ENCODE results near the gene TM9SF3. TPM values are rescaled to one million over a fixed set of nuclear protein-coding genes. Genes with fewer than 3 reads are reported as not detected.

Gene TM9SF3
- total and polyA plus RNA-seq, 2 donors = 41.0 to 47.5 TPM

- DNase-seq (ENCODE audit: low read depth in 6 of 9, low spot score in 9 of 9) = peak in 1 of 9 donors; percentile 18
Observed at GRCh38 chr10:96512524-96513304, 74.1 kb downstream of the TM9SF3 start.

GRCh38 chr10:96511044-96511945 is 75.5 kb downstream of the TM9SF3 start:
- Histone ChIP-seq H3K9me3 (ENCODE audit: control insufficient read depth in 2 of 2, insufficient read depth in 1 of 2, low read length in 1 of 2) (peaks cover 0 to 19% of the 10 kb centered on the region in 2 donors), H3K27ac (ENCODE audit: low read depth in 1 of 2, low read length in 1 of 2) (no peak overlapping the region), H3K4me1 (ENCODE audit: control insufficient read depth in 2 of 2, insufficient read depth in 2 of 2, low read length in 2 of 2) (peaks cover 12 to 22% of the 10 kb centered on the region in 2 donors), H3K27me3 (ENCODE audit: control insufficient read depth in 2 of 2, insufficient read depth in 1 of 2, low read length in 1 of 2) (peaks cover 43 to 77% of the 10 kb centered on the region in 2 donors), H3K36me3 (ENCODE audit: control insufficient read depth in 2 of 2, insufficient read depth in 2 of 2, low read length in 1 of 2) (no peaks in the 10 kb centered on the region), H3K4me3 (ENCODE audit: low read length in 2 of 2) (no peak overlapping the region)
- peak in 2 of 9 donors; percentile 18 to 28 for DNase-seq (ENCODE audit: low read depth in 6 of 9, low spot score in 9 of 9)
- 69% methylated on average over 7 of the region's 7 CpGs for WGBS

More at GRCh38 chr10:96512524-96513304, 74.1 kb downstream of the TM9SF3 start:
- peaks cover 0 to 19% of the 10 kb centered on the region in 2 donors for H3K9me3 ChIP-seq (ENCODE audit: control insufficient read depth in 2 of 2, insufficient read depth in 1 of 2, low read length in 1 of 2)
- H3K27ac ChIP-seq (ENCODE audit: low read depth in 1 of 2, low read length in 1 of 2) = no peak overlapping the region
- peak overlapping the region; percentile 38 to 51 for H3K4me3 ChIP-seq (ENCODE audit: low read length in 2 of 2)
- peaks cover 43 to 75% of the 10 kb centered on the region in 2 donors for H3K27me3 ChIP-seq (ENCODE audit: control insufficient read depth in 2 of 2, insufficient read depth in 1 of 2, low read length in 1 of 2)
- H3K4me1 ChIP-seq (ENCODE audit: control insufficient read depth in 2 of 2, insufficient read depth in 2 of 2, low read length in 2 of 2) = peaks cover 12 to 22% of the 10 kb centered on the region in 2 donors
- WGBS = 2% methylated on average over 65 of the region's 65 CpGs
- no peaks in the 10 kb centered on the region for H3K36me3 ChIP-seq (ENCODE audit: control insufficient read depth in 2 of 2, insufficient read depth in 2 of 2, low read length in 1 of 2)

GRCh38 chr10:96509017-96509641 is 77.7 kb downstream of the TM9SF3 start:
- Histone ChIP-seq H3K4me1 (ENCODE audit: control insufficient read depth in 2 of 2, insufficient read depth in 2 of 2, low read length in 2 of 2) (peaks cover 12 to 20% of the 10 kb centered on the region in 2 donors), H3K27ac (ENCODE audit: low read depth in 1 of 2, low read length in 1 of 2) (no peak overlapping the region), H3K4me3 (ENCODE audit: low read length in 2 of 2) (no peak overlapping the region), H3K36me3 (ENCODE audit: control insufficient read depth in 2 of 2, insufficient read depth in 2 of 2, low read length in 1 of 2) (no peaks in the 10 kb centered on the region), H3K27me3 (ENCODE audit: control insufficient read depth in 2 of 2, insufficient read depth in 1 of 2, low read length in 1 of 2) (peaks cover 30 to 57% of the 10 kb centered on the region in 2 donors), H3K9me3 (ENCODE audit: control insufficient read depth in 2 of 2, insufficient read depth in 1 of 2, low read length in 1 of 2) (peaks cover 0 to 17% of the 10 kb centered on the region in 2 donors)
- no peak for DNase-seq (ENCODE audit: low read depth in 6 of 9, low spot score in 9 of 9)
- WGBS = 95% methylated on average over 3 of the region's 3 CpGs

- Histone ChIP-seq H3K27me3 (ENCODE audit: control insufficient read depth in 2 of 2, insufficient read depth in 1 of 2, low read length in 1 of 2) (peaks cover 10 to 36% of the 10 kb centered on the region in 2 donors), H3K36me3 (ENCODE audit: control insufficient read depth in 2 of 2, insufficient read depth in 2 of 2, low read length in 1 of 2) (no peaks in the 10 kb centered on the region), H3K9me3 (ENCODE audit: control insufficient read depth in 2 of 2, insufficient read depth in 1 of 2, low read length in 1 of 2) (peaks cover 0 to 5% of the 10 kb centered on the region in 2 donors), H3K4me1 (ENCODE audit: control insufficient read depth in 2 of 2, insufficient read depth in 2 of 2, low read length in 2 of 2) (no peaks in the 10 kb centered on the region), H3K4me3 (ENCODE audit: low read length in 2 of 2) (no peak overlapping the region), H3K27ac (ENCODE audit: low read depth in 1 of 2, low read length in 1 of 2) (no peak overlapping the region)
- no peak for DNase-seq (ENCODE audit: low read depth in 6 of 9, low spot score in 9 of 9)
- WGBS = 93% methylated on average over 2 of the region's 2 CpGs
Observed at GRCh38 chr10:96507044-96507443, 79.8 kb downstream of the TM9SF3 start.

- no peak overlapping the region for H3K27ac ChIP-seq (ENCODE audit: low read depth in 1 of 2, low read length in 1 of 2)
- H3K9me3 ChIP-seq (ENCODE audit: control insufficient read depth in 2 of 2, insufficient read depth in 1 of 2, low read length in 1 of 2) = no peaks in the 10 kb centered on the region
- no peak overlapping the region for H3K4me3 ChIP-seq (ENCODE audit: low read length in 2 of 2)
- 90% methylated on average over 12 of the region's 12 CpGs for WGBS
- H3K36me3 ChIP-seq (ENCODE audit: control insufficient read depth in 2 of 2, insufficient read depth in 2 of 2, low read length in 1 of 2) = no peaks in the 10 kb centered on the region
- no peaks in the 10 kb centered on the region for H3K4me1 ChIP-seq (ENCODE audit: control insufficient read depth in 2 of 2, insufficient read depth in 2 of 2, low read length in 2 of 2)
- peaks cover 0 to 20% of the 10 kb centered on the region in 2 donors for H3K27me3 ChIP-seq (ENCODE audit: control insufficient read depth in 2 of 2, insufficient read depth in 1 of 2, low read length in 1 of 2)
- no peak for DNase-seq (ENCODE audit: low read depth in 6 of 9, low spot score in 9 of 9)
Observed at GRCh38 chr10:96505150-96506136, 81.4 kb downstream of the TM9SF3 start.

GRCh38 chr10:96502561-96503282 is 84.1 kb downstream of the TM9SF3 start:
- H3K4me1 ChIP-seq (ENCODE audit: control insufficient read depth in 2 of 2, insufficient read depth in 2 of 2, low read length in 2 of 2) = no peaks in the 10 kb centered on the region
- no peak overlapping the region for H3K27ac ChIP-seq (ENCODE audit: low read depth in 1 of 2, low read length in 1 of 2)
- no peaks in the 10 kb centered on the region for H3K9me3 ChIP-seq (ENCODE audit: control insufficient read depth in 2 of 2, insufficient read depth in 1 of 2, low read length in 1 of 2)
- peaks cover 0 to 6% of the 10 kb centered on the region in 2 donors for H3K27me3 ChIP-seq (ENCODE audit: control insufficient read depth in 2 of 2, insufficient read depth in 1 of 2, low read length in 1 of 2)
- no peaks in the 10 kb centered on the region for H3K36me3 ChIP-seq (ENCODE audit: control insufficient read depth in 2 of 2, insufficient read depth in 2 of 2, low read length in 1 of 2)
- WGBS = 94% methylated on average over 7 of the region's 7 CpGs
- DNase-seq (ENCODE audit: low read depth in 6 of 9, low spot score in 9 of 9) = no peak
- H3K4me3 ChIP-seq (ENCODE audit: low read length in 2 of 2) = no peak overlapping the region

- no peak overlapping the region for H3K27ac ChIP-seq (ENCODE audit: low read depth in 1 of 2, low read length in 1 of 2)
- no peak overlapping the region for H3K4me3 ChIP-seq (ENCODE audit: low read length in 2 of 2)
- DNase-seq (ENCODE audit: low read depth in 6 of 9, low spot score in 9 of 9) = no peak
- 91% methylated on average over 4 of the region's 4 CpGs for WGBS
- no peaks in the 10 kb centered on the region for H3K9me3 ChIP-seq (ENCODE audit: control insufficient read depth in 2 of 2, insufficient read depth in 1 of 2, low read length in 1 of 2)
- peaks cover 0 to 4% of the 10 kb centered on the region in 2 donors for H3K27me3 ChIP-seq (ENCODE audit: control insufficient read depth in 2 of 2, insufficient read depth in 1 of 2, low read length in 1 of 2)
- no peaks in the 10 kb centered on the region for H3K36me3 ChIP-seq (ENCODE audit: control insufficient read depth in 2 of 2, insufficient read depth in 2 of 2, low read length in 1 of 2)
- no peaks in the 10 kb centered on the region for H3K4me1 ChIP-seq (ENCODE audit: control insufficient read depth in 2 of 2, insufficient read depth in 2 of 2, low read length in 2 of 2)
Observed at GRCh38 chr10:96501985-96502384, 84.8 kb downstream of the TM9SF3 start.

All from thymus (tissue), 11 donors.